GM23338 (cell line): ENCODE data around the gene TMEM131L. TPM values are rescaled to one million over a fixed set of nuclear protein-coding genes. Genes with fewer than 3 reads are reported as not detected.
"Not testable (repeated sequence)": the region's sequence is repeated elsewhere in the genome, so short reads cannot be mapped to it uniquely, and the experiment has no call there.

Experiments used
- ATAC-seq: fragments of 200-7000 bp; cut with Tn5 transposase; 3 replicates; pipeline ENCODE4 v1.9.1; 2020
- DNase-seq: peaks from one replicate; pipeline ENCODE4 v3.0.0-alpha.2; 2015; ENCODE audit warnings: low spot score
- H2AFZ ChIP-seq: fragments of 200-600 bp; sonication (generic); 2 replicates; pipeline ENCODE4 v1.8.0; 2016; ENCODE audit warnings: antibody characterized with exemption, mild to moderate bottlenecking, moderate library complexity
- H3F3A ChIP-seq: fragments of 200-600 bp; sonication (generic); replicated peaks from 2 replicates; pipeline ENCODE4 v1.8.0; 2017; ENCODE audit warnings: antibody characterized with exemption, mixed run types, low read depth
- H3K27ac ChIP-seq: fragments of 200-600 bp; sonication (generic); 2 replicates; pipeline ENCODE4 v1.6.1; 2016; ENCODE audit warnings: low read depth
- H3K27me3 ChIP-seq: fragments of 200-600 bp; sonication (generic); 2 replicates; pipeline ENCODE4 v1.8.0; 2016; ENCODE audit warnings: mild to moderate bottlenecking, mixed run types, moderate library complexity; ENCODE audit not compliant: insufficient read depth
- H3K36me3 ChIP-seq: fragments of 200-600 bp; sonication (generic); 2 replicates; pipeline ENCODE4 v1.8.0; 2016; ENCODE audit warnings: mild to moderate bottlenecking; ENCODE audit not compliant: insufficient read depth
- H3K4me1 ChIP-seq: fragments of 200-600 bp; sonication (generic); 2 replicates; pipeline ENCODE4 v1.8.0; 2016; ENCODE audit warnings: mild to moderate bottlenecking, moderate library complexity; ENCODE audit not compliant: insufficient read depth
- H3K4me2 ChIP-seq: fragments of 200-600 bp; sonication (generic); 2 replicates; pipeline ENCODE4 v1.7.1; 2017; ENCODE audit warnings: mixed run types
- H3K4me3 ChIP-seq: fragments of 200-600 bp; sonication (generic); 2 replicates; pipeline ENCODE4 v1.6.1; 2016; ENCODE audit warnings: mixed run types
- H3K79me2 ChIP-seq: fragments of 200-600 bp; sonication (generic); replicated peaks from 2 replicates; pipeline ENCODE4 v1.8.0; 2017; ENCODE audit warnings: mild to moderate bottlenecking; ENCODE audit not compliant: insufficient read depth
- H3K9me2 ChIP-seq: fragments of 200-600 bp; sonication (generic); 2 replicates; pipeline ENCODE4 v1.8.0; 2017; ENCODE audit not compliant: insufficient read depth
- H4K20me1 ChIP-seq: fragments of 200-600 bp; sonication (generic); replicated peaks from 2 replicates; pipeline ENCODE4 v1.8.0; 2017; ENCODE audit warnings: mild to moderate bottlenecking; ENCODE audit not compliant: insufficient read depth
- H3K27ac Mint-ChIP-seq: 2 replicates; pipeline ENCODE4 v1.8.0; 2020; ENCODE audit warnings: inconsistent platforms, mild to moderate bottlenecking, moderate library complexity, mixed read lengths
- H3K27me3 Mint-ChIP-seq: 3 replicates; pipeline ENCODE4 v1.8.0; 2022; ENCODE audit warnings: low read depth, mild to moderate bottlenecking, moderate library complexity, mixed read lengths, inconsistent platforms; ENCODE audit not compliant: insufficient read depth, poor library complexity
- H3K36me3 Mint-ChIP-seq: 3 replicates; pipeline ENCODE4 v1.8.0; 2021; ENCODE audit warnings: low read depth, mild to moderate bottlenecking, inconsistent platforms, moderate library complexity, mixed read lengths
- H3K4me1 Mint-ChIP-seq: 3 replicates; pipeline ENCODE4 v1.8.0; 2020; ENCODE audit warnings: mild to moderate bottlenecking, inconsistent platforms, mixed read lengths
- H3K4me3 Mint-ChIP-seq: 3 replicates; pipeline ENCODE4 v1.8.0; 2021; ENCODE audit warnings: moderate library complexity, mild to moderate bottlenecking, inconsistent platforms, mixed read lengths
- H3K9me3 Mint-ChIP-seq: 3 replicates; pipeline ENCODE4 v1.8.0; 2020; ENCODE audit warnings: moderate library complexity, mild to moderate bottlenecking, inconsistent platforms, mixed read lengths
- CREB1 ChIP-seq: fragments of 250-450 bp; sonication (Bioruptor Pico); IDR thresholded peaks from 2 replicates; pipeline ENCODE4 v1.5.0; 2020; ENCODE audit warnings: low read depth, mild to moderate bottlenecking, moderate library complexity
- NANOG ChIP-seq: IDR thresholded peaks from 2 replicates; pipeline ENCODE4 v1.6.1; 2016; ENCODE audit warnings: antibody characterized with exemption, borderline replicate concordance
- POLR2AphosphoS5 ChIP-seq: IDR thresholded peaks from 2 replicates; pipeline ENCODE4 v1.6.1; 2016; ENCODE audit warnings: antibody characterized with exemption, low read depth
- STAT1 ChIP-seq: IDR thresholded peaks from one replicate; pipeline ENCODE4 v1.6.1; 2016; ENCODE audit warnings: antibody characterized with exemption; ENCODE audit not compliant: unreplicated experiment
- ZNF114 ChIP-seq: fragments of 250-450 bp; sonication (Bioruptor Pico); IDR thresholded peaks from 2 replicates; pipeline ENCODE4 v1.5.0; 2020; ENCODE audit warnings: mild to moderate bottlenecking, moderate library complexity
- ZNF331 ChIP-seq: fragments of 250-450 bp; sonication (Bioruptor Pico); IDR thresholded peaks from 2 replicates; pipeline ENCODE4 v1.5.0; 2020; ENCODE audit warnings: low read depth, mild to moderate bottlenecking, moderate library complexity
- polyA plus RNA-seq: library from polyadenylated mRNA; unstranded; fragments of >200 nt; fragmentation: Nextera tagmentation; extraction: Ambion mirVana; gene quantifications from 2 replicates; pipeline ENCODE4 v1.2.1, GENCODE V29; 2016
- total RNA-seq: library from RNA; depleted of rRNA; stranded (reverse); fragments of >200 nt; shearing (Covaris generic); gene quantifications from 2 replicates; pipeline ENCODE4 v1.2.3, GENCODE V29; 2014
- TF ChIP-seq, protein P1 (sequence below): IDR thresholded peaks from one replicate; pipeline ENCODE4 v1.6.1; 2018; ENCODE audit warnings: antibody characterized with exemption; ENCODE audit not compliant: unreplicated experiment
- TF ChIP-seq, protein P2 (sequence below), 2 experiments: fragments of 200-600 bp in 1 of 2; sonication (generic) in 1 of 2; conservative IDR thresholded peaks; 2 replicates each; pipeline versions ENCODE4 v1.5.1 to v1.6.1; 2016 to 2017; ENCODE audit warnings: antibody characterized with exemption in 2 of 2, low read depth in 2 of 2, mild to moderate bottlenecking in 2 of 2, moderate library complexity in 1 of 2

The TMEM131L gene
- total and polyA plus RNA-seq, 2 experiments from 2014 or later = 11.1 to 32.2 TPM

DNA sequence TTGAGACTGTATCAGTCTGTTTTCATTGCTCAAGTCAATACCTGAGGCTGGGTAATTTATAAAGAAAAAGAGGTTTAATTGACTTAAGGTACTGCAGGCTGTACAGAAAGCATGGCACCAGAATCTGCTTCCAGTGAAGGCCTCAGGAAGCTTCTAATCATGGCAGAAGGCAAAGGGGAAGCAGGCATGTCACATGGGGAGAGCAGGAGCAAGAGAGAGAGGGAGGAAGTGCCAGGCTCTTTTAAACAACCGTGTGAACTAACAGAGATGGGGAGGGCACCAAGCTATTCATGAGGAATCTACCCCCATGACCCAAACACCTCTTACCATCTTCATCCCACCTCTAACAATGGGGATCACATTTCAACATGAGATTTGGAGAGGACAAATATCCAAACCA lies 7.2 kb upstream of the TMEM131L start:
- Histone ChIP-seq H3K27me3 (no peaks in the 10 kb centered on the region), H4K20me1 (no peaks in the 10 kb centered on the region), H3K9me2 (no peaks in the 10 kb centered on the region), H3K4me3 (no peak overlapping the region), H3K4me1 (no peaks in the 10 kb centered on the region), H3K4me2 (no peak overlapping the region), H3K36me3 (no peaks in the 10 kb centered on the region), H3F3A (no peaks in the 10 kb centered on the region), H3K27ac (no peak overlapping the region), H3K79me2 (no peaks in the 10 kb centered on the region), H2AFZ (no peak overlapping the region)
- ATAC-seq (no peak), DNase-seq (no peak)
- no peaks in the 10 kb centered on the region; the same call in 2 of the 3 replicates for H3K9me3 Mint-ChIP-seq
- TF ChIP-seq POLR2AphosphoS5 = no peak
- TF ChIP-seq NANOG = no peak
- no peak for TF ChIP-seq CREB1
- TF ChIP-seq, protein P1, sequence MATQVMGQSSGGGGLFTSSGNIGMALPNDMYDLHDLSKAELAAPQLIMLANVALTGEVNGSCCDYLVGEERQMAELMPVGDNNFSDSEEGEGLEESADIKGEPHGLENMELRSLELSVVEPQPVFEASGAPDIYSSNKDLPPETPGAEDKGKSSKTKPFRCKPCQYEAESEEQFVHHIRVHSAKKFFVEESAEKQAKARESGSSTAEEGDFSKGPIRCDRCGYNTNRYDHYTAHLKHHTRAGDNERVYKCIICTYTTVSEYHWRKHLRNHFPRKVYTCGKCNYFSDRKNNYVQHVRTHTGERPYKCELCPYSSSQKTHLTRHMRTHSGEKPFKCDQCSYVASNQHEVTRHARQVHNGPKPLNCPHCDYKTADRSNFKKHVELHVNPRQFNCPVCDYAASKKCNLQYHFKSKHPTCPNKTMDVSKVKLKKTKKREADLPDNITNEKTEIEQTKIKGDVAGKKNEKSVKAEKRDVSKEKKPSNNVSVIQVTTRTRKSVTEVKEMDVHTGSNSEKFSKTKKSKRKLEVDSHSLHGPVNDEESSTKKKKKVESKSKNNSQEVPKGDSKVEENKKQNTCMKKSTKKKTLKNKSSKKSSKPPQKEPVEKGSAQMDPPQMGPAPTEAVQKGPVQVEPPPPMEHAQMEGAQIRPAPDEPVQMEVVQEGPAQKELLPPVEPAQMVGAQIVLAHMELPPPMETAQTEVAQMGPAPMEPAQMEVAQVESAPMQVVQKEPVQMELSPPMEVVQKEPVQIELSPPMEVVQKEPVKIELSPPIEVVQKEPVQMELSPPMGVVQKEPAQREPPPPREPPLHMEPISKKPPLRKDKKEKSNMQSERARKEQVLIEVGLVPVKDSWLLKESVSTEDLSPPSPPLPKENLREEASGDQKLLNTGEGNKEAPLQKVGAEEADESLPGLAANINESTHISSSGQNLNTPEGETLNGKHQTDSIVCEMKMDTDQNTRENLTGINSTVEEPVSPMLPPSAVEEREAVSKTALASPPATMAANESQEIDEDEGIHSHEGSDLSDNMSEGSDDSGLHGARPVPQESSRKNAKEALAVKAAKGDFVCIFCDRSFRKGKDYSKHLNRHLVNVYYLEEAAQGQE = no peak
- TF ChIP-seq ZNF331 (CRISPR knock-in tag) = no peak
- no peak for TF ChIP-seq ZNF114 (CRISPR knock-in tag)
- TF ChIP-seq, protein P2, sequence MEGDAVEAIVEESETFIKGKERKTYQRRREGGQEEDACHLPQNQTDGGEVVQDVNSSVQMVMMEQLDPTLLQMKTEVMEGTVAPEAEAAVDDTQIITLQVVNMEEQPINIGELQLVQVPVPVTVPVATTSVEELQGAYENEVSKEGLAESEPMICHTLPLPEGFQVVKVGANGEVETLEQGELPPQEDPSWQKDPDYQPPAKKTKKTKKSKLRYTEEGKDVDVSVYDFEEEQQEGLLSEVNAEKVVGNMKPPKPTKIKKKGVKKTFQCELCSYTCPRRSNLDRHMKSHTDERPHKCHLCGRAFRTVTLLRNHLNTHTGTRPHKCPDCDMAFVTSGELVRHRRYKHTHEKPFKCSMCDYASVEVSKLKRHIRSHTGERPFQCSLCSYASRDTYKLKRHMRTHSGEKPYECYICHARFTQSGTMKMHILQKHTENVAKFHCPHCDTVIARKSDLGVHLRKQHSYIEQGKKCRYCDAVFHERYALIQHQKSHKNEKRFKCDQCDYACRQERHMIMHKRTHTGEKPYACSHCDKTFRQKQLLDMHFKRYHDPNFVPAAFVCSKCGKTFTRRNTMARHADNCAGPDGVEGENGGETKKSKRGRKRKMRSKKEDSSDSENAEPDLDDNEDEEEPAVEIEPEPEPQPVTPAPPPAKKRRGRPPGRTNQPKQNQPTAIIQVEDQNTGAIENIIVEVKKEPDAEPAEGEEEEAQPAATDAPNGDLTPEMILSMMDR (conservative IDR thresholded peaks at IDR 0.05; ENCODE audit: low read depth in 2 of 2) = no peak
- TF ChIP-seq STAT1 = no peak
- H3K4me3 Mint-ChIP-seq = no peak overlapping the region
- H3K27ac Mint-ChIP-seq = no peak overlapping the region
- peaks cover 3% of the 10 kb centered on the region for H3K27me3 Mint-ChIP-seq
- peaks cover under 1% of the 10 kb centered on the region; the same call in 1 of the 3 replicates for H3K4me1 Mint-ChIP-seq
- H3K36me3 Mint-ChIP-seq = no peaks in the 10 kb centered on the region

DNA sequence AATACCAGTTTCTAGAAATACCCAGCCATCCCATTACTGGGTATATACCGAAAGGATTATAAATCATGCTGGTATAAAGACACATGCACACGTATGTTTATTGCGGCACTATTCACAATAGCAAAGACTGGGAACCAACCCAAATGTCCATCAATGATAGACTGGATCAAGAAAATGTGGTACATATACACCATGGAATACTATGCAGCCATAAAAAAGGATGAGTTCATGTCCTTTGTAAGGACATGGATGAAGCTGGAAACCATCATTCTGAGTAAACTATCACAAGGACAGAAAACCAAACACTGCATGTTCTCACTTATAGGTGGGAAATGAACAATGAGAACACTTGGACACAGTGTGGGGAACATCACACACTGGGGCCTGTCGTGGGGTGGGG lies 4.6 kb upstream of the TMEM131L start:
- H3K79me2 ChIP-seq, H3K36me3 ChIP-seq, H2AFZ ChIP-seq, H3F3A ChIP-seq, H3K4me3 Mint-ChIP-seq, H3K4me2 ChIP-seq, H3K9me2 ChIP-seq, H3K27ac ChIP-seq, ATAC-seq, H3K9me3 Mint-ChIP-seq, H4K20me1 ChIP-seq, H3K36me3 Mint-ChIP-seq, H3K4me3 ChIP-seq, H3K27me3 Mint-ChIP-seq, H3K27ac Mint-ChIP-seq, DNase-seq: not testable (repeated sequence)
- peaks cover 11% of the 10 kb centered on the region; the same call in 1 of the 2 replicates for H3K27me3 ChIP-seq
- peaks cover 15% of the 10 kb centered on the region for H3K4me1 Mint-ChIP-seq
- peaks cover 15% of the 10 kb centered on the region for H3K4me1 ChIP-seq
